Caco-2 (cell line): Measurements from ENCODE around the gene ZSWIM5. TPM values are rescaled to one million over a fixed set of nuclear protein-coding genes. Genes with fewer than 3 reads are reported as not detected.
"Not testable (repeated sequence)": the region's sequence is repeated elsewhere in the genome, so short reads cannot be mapped to it uniquely, and the experiment has no call there.

ENCODE experiments used
- BruUV-seq: library from RNA; stranded (reverse); fragments of 400-500 nt; replicated peaks from 2 replicates; lab custom pipeline; 2021; lab: Mats Ljungman, UMichigan
- CTCF ChIA-PET: fragments of 300-600 bp; sonication (Branson Sonifier 250); formaldehyde crosslinking; loops from one replicate; lab custom pipeline; 2022; ENCODE audit warnings: antibody characterized with exemption; lab: Charles Lee
- POLR2A ChIA-PET: fragments of 300-600 bp; sonication (Branson Sonifier 250); formaldehyde crosslinking; loops from one replicate; lab custom pipeline; 2022; ENCODE audit warnings: antibody characterized with exemption; lab: Charles Lee
- DNase-seq, 2 experiments: peaks; one replicate each; pipeline versions ENCODE4 v3.0.0 to v3.0.0-alpha.2; 2020 to 2022
- H3K27me3 ChIP-seq: replicated peaks from 2 replicates; pipeline ENCODE4 v1.6.0; 2011; ENCODE audit warnings: low read length; ENCODE audit not compliant: control insufficient read depth, insufficient read depth
- H3K36me3 ChIP-seq: 2 replicates; pipeline ENCODE4 v1.5.1; 2011; ENCODE audit warnings: low read length; ENCODE audit not compliant: control insufficient read depth, insufficient read depth
- H3K4me1 ChIP-seq: fragments of 250-450 bp; sonication (Bioruptor Pico); 2 replicates; pipeline ENCODE4 v1.5.1; 2020; ENCODE audit warnings: mild to moderate bottlenecking
- H3K4me3 ChIP-seq: 2 replicates; pipeline ENCODE4 v1.5.1; 2011; ENCODE audit warnings: low read depth, mild to moderate bottlenecking, control low read depth, low read length
- H3K9me3 ChIP-seq: fragments of 250-450 bp; sonication (Bioruptor Pico); 2 replicates; pipeline ENCODE4 v1.5.1; 2020; ENCODE audit warnings: mild to moderate bottlenecking, moderate library complexity
- H3K27ac Mint-ChIP-seq: one replicate; pipeline ENCODE4 v1.8.0; 2022; ENCODE audit warnings: mixed read lengths; ENCODE audit not compliant: unreplicated experiment
- H3K27me3 Mint-ChIP-seq: one replicate; pipeline ENCODE4 v1.8.0; 2022; ENCODE audit warnings: mixed read lengths; ENCODE audit not compliant: insufficient read depth, unreplicated experiment
- H3K36me3 Mint-ChIP-seq: one replicate; pipeline ENCODE4 v1.8.0; 2022; ENCODE audit warnings: mild to moderate bottlenecking, mixed read lengths; ENCODE audit not compliant: insufficient read depth, unreplicated experiment
- H3K4me1 Mint-ChIP-seq: one replicate; pipeline ENCODE4 v1.8.0; 2022; ENCODE audit warnings: low read depth, mixed read lengths; ENCODE audit not compliant: unreplicated experiment
- H3K4me3 Mint-ChIP-seq: one replicate; pipeline ENCODE4 v1.8.0; 2022; ENCODE audit warnings: mild to moderate bottlenecking, moderate library complexity, mixed read lengths; ENCODE audit not compliant: unreplicated experiment
- H3K9me3 Mint-ChIP-seq: one replicate; pipeline ENCODE4 v1.8.0; 2022; ENCODE audit warnings: mixed read lengths; ENCODE audit not compliant: unreplicated experiment
- intact Hi-C: fragments of 100-400 bp; cut with micrococcal nuclease; formaldehyde crosslinking; loops from one replicate; pipeline ENCODE4 v1.10.0; 2022; ENCODE audit not compliant: unreplicated experiment
- total RNA-seq: library from RNA; stranded (reverse); gene quantifications from 2 replicates; pipeline ENCODE4 v1.2.3, GENCODE V29; 2022
- TF ChIP-seq, protein P1 (sequence below), 2 experiments: fragments of 200-600 bp in 1 of 2; IDR thresholded peaks; 1 replicate in 1 of 2; 2 replicates in 1 of 2; pipeline versions ENCODE4 v1.5.1 to v1.8.0; 2011 to 2022; ENCODE audit warnings: antibody characterized with exemption in 1 of 2, control low read depth in 1 of 2, inconsistent platforms in 1 of 2, low read depth in 1 of 2, low read length in 1 of 2, mild to moderate bottlenecking in 1 of 2, moderate library complexity in 1 of 2; ENCODE audit not compliant: insufficient read depth in 1 of 2, severe bottlenecking in 1 of 2, unreplicated experiment in 1 of 2

Gene ZSWIM5
- total RNA-seq, 1 experiment from 2014 or later, result 0.54 TPM

GRCh38 chr1:45116820-45117219 is 89.6 kb downstream of the ZSWIM5 start:
- Mint-ChIP-seq H3K4me3 (no peak overlapping the region), H3K27ac (no peak overlapping the region), H3K4me1 (no peaks in the 10 kb centered on the region), H3K27me3 (peaks cover 14% of the 10 kb centered on the region), H3K9me3 (peaks cover 7% of the 10 kb centered on the region), H3K36me3 (no peaks in the 10 kb centered on the region)
- ChIA-PET POLR2A (no interaction called here), CTCF (no interaction called here)
- no peak for DNase-seq
- no TSS peak for BruUV-seq
- no peaks in the 10 kb centered on the region; the same call in 1 of the 2 replicates for H3K9me3 ChIP-seq
- no peaks in the 10 kb centered on the region for H3K36me3 ChIP-seq
- no peak overlapping the region for H3K4me3 ChIP-seq
- no peaks in the 10 kb centered on the region for H3K4me1 ChIP-seq
- intact Hi-C loops, result no loop called here
- H3K27me3 ChIP-seq, result no peaks in the 10 kb centered on the region
- TF ChIP-seq, protein P1, sequence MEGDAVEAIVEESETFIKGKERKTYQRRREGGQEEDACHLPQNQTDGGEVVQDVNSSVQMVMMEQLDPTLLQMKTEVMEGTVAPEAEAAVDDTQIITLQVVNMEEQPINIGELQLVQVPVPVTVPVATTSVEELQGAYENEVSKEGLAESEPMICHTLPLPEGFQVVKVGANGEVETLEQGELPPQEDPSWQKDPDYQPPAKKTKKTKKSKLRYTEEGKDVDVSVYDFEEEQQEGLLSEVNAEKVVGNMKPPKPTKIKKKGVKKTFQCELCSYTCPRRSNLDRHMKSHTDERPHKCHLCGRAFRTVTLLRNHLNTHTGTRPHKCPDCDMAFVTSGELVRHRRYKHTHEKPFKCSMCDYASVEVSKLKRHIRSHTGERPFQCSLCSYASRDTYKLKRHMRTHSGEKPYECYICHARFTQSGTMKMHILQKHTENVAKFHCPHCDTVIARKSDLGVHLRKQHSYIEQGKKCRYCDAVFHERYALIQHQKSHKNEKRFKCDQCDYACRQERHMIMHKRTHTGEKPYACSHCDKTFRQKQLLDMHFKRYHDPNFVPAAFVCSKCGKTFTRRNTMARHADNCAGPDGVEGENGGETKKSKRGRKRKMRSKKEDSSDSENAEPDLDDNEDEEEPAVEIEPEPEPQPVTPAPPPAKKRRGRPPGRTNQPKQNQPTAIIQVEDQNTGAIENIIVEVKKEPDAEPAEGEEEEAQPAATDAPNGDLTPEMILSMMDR (IDR thresholded peaks at IDR 0.05; ENCODE audit: insufficient read depth in 1 of 2, low read depth in 1 of 2, low read length in 1 of 2, severe bottlenecking in 1 of 2, unreplicated experiment in 1 of 2), result no peak

- ChIA-PET POLR2A (no interaction called here), CTCF (no interaction called here)
- BruUV-seq, result no TSS peak
- H3K4me1 ChIP-seq, result no peaks in the 10 kb centered on the region
- Mint-ChIP-seq H3K27me3 (peaks cover 10% of the 10 kb centered on the region), H3K36me3 (no peaks in the 10 kb centered on the region), H3K4me3 (no peak overlapping the region), H3K9me3 (peaks cover 7% of the 10 kb centered on the region), H3K4me1 (no peaks in the 10 kb centered on the region), H3K27ac (no peak overlapping the region)
- intact Hi-C loops, result no loop called here
- TF ChIP-seq, protein P1 (IDR thresholded peaks at IDR 0.05; ENCODE audit: insufficient read depth in 1 of 2, low read depth in 1 of 2, low read length in 1 of 2, severe bottlenecking in 1 of 2, unreplicated experiment in 1 of 2), result no peak
- H3K27me3 ChIP-seq, result no peaks in the 10 kb centered on the region
- no peaks in the 10 kb centered on the region; the same call in 1 of the 2 replicates for H3K9me3 ChIP-seq
- no peak for DNase-seq
- no peak overlapping the region for H3K4me3 ChIP-seq
- no peaks in the 10 kb centered on the region for H3K36me3 ChIP-seq
These were observed 90.1 kb downstream of the ZSWIM5 start for GRCh38 chr1:45116340-45116739.

GRCh38 chr1:45115198-45115597 is 91.2 kb downstream of the ZSWIM5 start:
- H3K4me1 ChIP-seq, H3K9me3 Mint-ChIP-seq, BruUV-seq, H3K27me3 ChIP-seq, H3K4me3 Mint-ChIP-seq, H3K4me1 Mint-ChIP-seq, POLR2A ChIA-PET, H3K27ac Mint-ChIP-seq, CTCF ChIA-PET, H3K36me3 ChIP-seq, H3K9me3 ChIP-seq, H3K36me3 Mint-ChIP-seq, H3K27me3 Mint-ChIP-seq, DNase-seq, intact Hi-C loops, H3K4me3 ChIP-seq: not testable (repeated sequence)

GRCh38 chr1:45112661-45113060 is 93.7 kb downstream of the ZSWIM5 start:
- Histone ChIP-seq H3K36me3 (no peaks in the 10 kb centered on the region), H3K4me3 (no peak overlapping the region), H3K27me3 (no peaks in the 10 kb centered on the region), H3K4me1 (no peaks in the 10 kb centered on the region), H3K9me3 (no peaks in the 10 kb centered on the region; the same call in 1 of the 2 replicates)
- Mint-ChIP-seq H3K27me3 (peaks cover 8% of the 10 kb centered on the region), H3K4me1 (no peaks in the 10 kb centered on the region), H3K27ac (no peak overlapping the region), H3K4me3 (no peak overlapping the region), H3K36me3 (no peaks in the 10 kb centered on the region), H3K9me3 (peaks cover 7% of the 10 kb centered on the region)
- BruUV-seq, result no TSS peak
- TF ChIP-seq, protein P1 (IDR thresholded peaks at IDR 0.05; ENCODE audit: insufficient read depth in 1 of 2, low read depth in 1 of 2, low read length in 1 of 2, severe bottlenecking in 1 of 2, unreplicated experiment in 1 of 2), result no peak
- ChIA-PET POLR2A (no interaction called here), CTCF (no interaction called here)
- no peak for DNase-seq
- intact Hi-C loops, result no loop called here
